Measurements from ENCODE around the gene GRB2.
"Not testable (repeated sequence)": the region's sequence is repeated elsewhere in the genome, so short reads cannot be mapped to it uniquely, and the experiment has no call there.

The GRB2 gene
- total RNA-seq: 289 to 579 (median 402) reads per million in 17 experiments

GRCh38 chr17:75405365-75406221 is at the start of gene GRB2:
Gene GRB2 (minus strand): TSS chr17:75405678. CDS start chr17:75393628, 12,050 bp downstream.
- peak; percentile 98 to 100 (median 100) for DNase-seq

- DNase-seq: not testable (repeated sequence)
Observed at GRCh38 chr17:75454672-75455071, 49.2 kb upstream of the GRB2 start.

GRCh38 chr17:75454193-75454592 is 48.7 kb upstream of the GRB2 start:
- DNase-seq: peak in 2 of 4 experiments; percentile 25 to 38

- no peak for DNase-seq
Observed at GRCh38 chr17:75450270-75450669, 44.8 kb upstream of the GRB2 start.

GRCh38 chr17:75447951-75448856 is 42.7 kb upstream of the GRB2 start:
- DNase-seq: no peak

GRCh38 chr17:75445896-75446295 is 40.4 kb upstream of the GRB2 start:
- not testable (repeated sequence) for DNase-seq

- DNase-seq: peak in 2 of 4 experiments; percentile 12 to 13
Observed at GRCh38 chr17:75445296-75445695, 39.8 kb upstream of the GRB2 start.

GRCh38 chr17:75442168-75443103 is 37.0 kb upstream of the GRB2 start:
- no peak for DNase-seq

- no peak for DNase-seq
Observed at GRCh38 chr17:75440738-75441448, 35.4 kb upstream of the GRB2 start.

- no peak for DNase-seq
Observed at GRCh38 chr17:75439287-75439686, 33.8 kb upstream of the GRB2 start.

- DNase-seq: not testable (repeated sequence)
Observed at GRCh38 chr17:75437404-75437803, 31.9 kb upstream of the GRB2 start.

GRCh38 chr17:75434433-75434832 is 29.0 kb upstream of the GRB2 start:
- DNase-seq: not testable (repeated sequence)

- no peak for DNase-seq
Observed at GRCh38 chr17:75433218-75433783, 27.8 kb upstream of the GRB2 start.

- DNase-seq: no peak
Observed at GRCh38 chr17:75430159-75430974, 24.9 kb upstream of the GRB2 start.

- DNase-seq: peak; percentile 82 to 94 (median 88)
Observed at GRCh38 chr17:75428543-75429469, 23.3 kb upstream of the GRB2 start.

- DNase-seq: peak; percentile 45 to 75 (median 67)
Observed at GRCh38 chr17:75418531-75418930, 13.1 kb upstream of the GRB2 start.

GRCh38 chr17:75417054-75417580 is 11.6 kb upstream of the GRB2 start:
- DNase-seq: no peak

GRCh38 chr17:75416006-75416405 is 10.5 kb upstream of the GRB2 start:
- no peak for DNase-seq

- no peak for DNase-seq
Observed at GRCh38 chr17:75414488-75414887, 9.0 kb upstream of the GRB2 start.

Data from suppressor macrophage (primary cell).